Heart right ventricle (tissue), 16 donors: ENCODE data around the gene KRTAP21-3. TPM values are rescaled to one million over a fixed set of nuclear protein-coding genes. Genes with fewer than 3 reads are reported as not detected.

Experiments
- ATAC-seq, 8 donors: fragments of 200-7000 bp; cut with Tn5 transposase; one replicate each; pipeline ENCODE4 v1.9.1; 2020; ENCODE audit warnings: mild to moderate bottlenecking in 8 of 8, moderate library complexity in 8 of 8, moderate number of reproducible peaks in 1 of 8
- DNase-seq, 2 donors: peaks; one replicate each; pipeline ENCODE4 v3.0.0-alpha.2; 2020
- H3K27ac ChIP-seq, 10 donors: fragments of 200-600 bp; sonication (generic) in 2 of 10; one replicate each; pipeline versions ENCODE4 v1.5.0 to v1.8.0; 2020 to 2022; ENCODE audit warnings: mild to moderate bottlenecking in 3 of 10
- H3K27me3 ChIP-seq, 7 donors: fragments of 200-600 bp; one replicate each; pipeline ENCODE4 v1.8.0; 2021 to 2022; ENCODE audit warnings: mild to moderate bottlenecking in 2 of 7
- H3K36me3 ChIP-seq, 9 donors: fragments of 200-600 bp; sonication (generic) in 1 of 9; one replicate each; pipeline versions ENCODE4 v1.5.0 to v1.8.0; 2020 to 2022; ENCODE audit warnings: mild to moderate bottlenecking in 2 of 9
- H3K4me1 ChIP-seq, 9 donors: fragments of 200-600 bp; sonication (generic) in 1 of 9; one replicate each; pipeline versions ENCODE4 v1.5.0 to v1.8.0; 2020 to 2022; ENCODE audit warnings: mild to moderate bottlenecking in 4 of 9
- H3K4me3 ChIP-seq, 10 donors: fragments of 200-600 bp; sonication (generic) in 2 of 10; one replicate each; pipeline versions ENCODE4 v1.5.0 to v1.8.0; 2020 to 2022; ENCODE audit warnings: mild to moderate bottlenecking in 7 of 10, moderate library complexity in 2 of 10
- H3K9me3 ChIP-seq, 11 donors: fragments of 200-600 bp in 10 of 11; sonication (generic) in 2 of 11; one replicate each; pipeline versions ENCODE4 v1.5.0 to v1.8.0; 2013 to 2022; ENCODE audit warnings: mild to moderate bottlenecking in 2 of 11, control low read depth in 1 of 11, moderate library complexity in 1 of 11
- WGBS, 2 donors: extraction: QIAGEN DNeasy Blood & Tissue Kit; methylation state at CpG; one replicate each; pipeline ENCODE4 v1.1.7; 2013; ENCODE audit warnings: inconsistent platforms in 1 of 2; 5-methylcytosine and 5-hydroxymethylcytosine counted together
- intact Hi-C, 10 donors: fragments of 100-400 bp; cut with DNase I; formaldehyde crosslinking; loops; one replicate each; pipeline versions ENCODE4 v1.11.1 to v1.14.2; 2022
- polyA plus RNA-seq, 2 donors: library from polyadenylated mRNA; stranded (reverse); fragments of 200-250 nt; gene quantifications; one replicate each; pipeline ENCODE4 v1.2.3, GENCODE V29; 2013
- total RNA-seq, 10 donors: library from RNA; stranded (reverse); fragmentation: NEBNext Ultra II Directional in 3 of 10; extraction: Animal tissue kit (Norgen Biotek cat#: 25700) in 3 of 10; gene quantifications; one replicate each; pipeline versions ENCODE4 v1.2.1 to v1.2.4, GENCODE V29; 2021 to 2023
- TF ChIP-seq, protein P1 (sequence below), 9 donors: fragments of 200-600 bp; sonication (generic) in 2 of 9; IDR thresholded peaks; one replicate each; pipeline versions ENCODE4 v1.5.0 to v1.8.0; 2021 to 2022; ENCODE audit warnings: antibody characterized with exemption in 9 of 9, mild to moderate bottlenecking in 5 of 9, moderate library complexity in 1 of 9
- donor health status: Arrhythmogenic right ventricular cardiomyopathy.
- donor health status: ischemic (EF 13 %, LVEDD 7.1; RV severe dilation, severe dysfunction).
- donor health status: healthy with polysubstance abuse.
- donor health status: DM: no; HTN: yes; CAD: no.
- donor health status: DM: no; HTN: no; CAD: no.
- donor health status: ischemic (EF 25% LVEDD 6.9; RV normal size, moderate dysfunction).
- donor health status: ischemic (EF 25% LVEDD 5.7; RV mildly dilated, moderate dysfunction).
- donor health status: healthy.
- donor health status: DM: yes; HTN: yes; CAD: no.
- donor health status: Ischemic cardiomyopathy.
- donor health status: ischemic (EF 35%, LVEDD 5.7; RV mildly dilated, moderate dysfunction).
- donor health status: nonischemic (EF 11% LVEDD 7.7; RV severe dilation, severe dysfunction).
- donor health status: DM: yes; HTN: yes; CAD: no.
- donor health status: PGD.
- donor health status: ischemic (EF 29% LVEDD 5.4; RV normal size, mild dysfunction).
- donor health status: nonischemic (EF 23%, LVEDD 6.1; RV moderate dilation, normal function).

Gene KRTAP21-3
- total and polyA plus RNA-seq, 12 donors = not detected

DNA sequence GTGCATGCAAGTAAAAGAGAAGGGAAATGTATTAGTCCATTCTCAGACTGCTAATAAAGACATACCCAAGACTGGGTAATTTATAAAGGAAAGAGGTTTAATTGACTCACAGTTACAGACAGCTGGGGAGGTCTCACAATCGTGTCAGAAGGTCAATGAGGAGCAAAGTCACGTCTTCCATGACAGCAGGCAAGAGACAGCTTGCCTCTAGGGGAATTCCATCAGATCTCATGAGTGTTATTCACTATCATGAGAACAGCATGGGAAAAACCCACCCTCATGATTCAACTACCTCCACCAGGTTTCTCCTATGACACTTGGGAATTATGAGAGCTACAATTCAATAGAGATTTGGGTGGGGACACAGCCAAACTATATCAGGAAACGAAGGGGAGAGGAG, 8.1 kb downstream of the KRTAP21-3 start:
- DNase-seq (no peak), ATAC-seq (no peak)
- H3K4me1 ChIP-seq = no peaks in the 10 kb centered on the region
- no peaks in the 10 kb centered on the region for H3K27me3 ChIP-seq
- no peak overlapping the region for H3K27ac ChIP-seq
- TF ChIP-seq, protein P1, sequence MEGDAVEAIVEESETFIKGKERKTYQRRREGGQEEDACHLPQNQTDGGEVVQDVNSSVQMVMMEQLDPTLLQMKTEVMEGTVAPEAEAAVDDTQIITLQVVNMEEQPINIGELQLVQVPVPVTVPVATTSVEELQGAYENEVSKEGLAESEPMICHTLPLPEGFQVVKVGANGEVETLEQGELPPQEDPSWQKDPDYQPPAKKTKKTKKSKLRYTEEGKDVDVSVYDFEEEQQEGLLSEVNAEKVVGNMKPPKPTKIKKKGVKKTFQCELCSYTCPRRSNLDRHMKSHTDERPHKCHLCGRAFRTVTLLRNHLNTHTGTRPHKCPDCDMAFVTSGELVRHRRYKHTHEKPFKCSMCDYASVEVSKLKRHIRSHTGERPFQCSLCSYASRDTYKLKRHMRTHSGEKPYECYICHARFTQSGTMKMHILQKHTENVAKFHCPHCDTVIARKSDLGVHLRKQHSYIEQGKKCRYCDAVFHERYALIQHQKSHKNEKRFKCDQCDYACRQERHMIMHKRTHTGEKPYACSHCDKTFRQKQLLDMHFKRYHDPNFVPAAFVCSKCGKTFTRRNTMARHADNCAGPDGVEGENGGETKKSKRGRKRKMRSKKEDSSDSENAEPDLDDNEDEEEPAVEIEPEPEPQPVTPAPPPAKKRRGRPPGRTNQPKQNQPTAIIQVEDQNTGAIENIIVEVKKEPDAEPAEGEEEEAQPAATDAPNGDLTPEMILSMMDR (IDR thresholded peaks at IDR 0.05) = no peak
- H3K4me3 ChIP-seq = no peak overlapping the region
- intact Hi-C loops = no loop called here
- no peaks in the 10 kb centered on the region for H3K36me3 ChIP-seq
- H3K9me3 ChIP-seq = peaks cover 0 to 25% (median 10%) of the 10 kb centered on the region in 11 donors
- WGBS, 2 donors = 34 to 46% methylated on average over 3 of the region's 3 CpGs

GRCh38 chr21:30707409-30707808, 11.2 kb downstream of the KRTAP21-3 start:
- Histone ChIP-seq H3K9me3 (peaks cover 0 to 14% (median 5%) of the 10 kb centered on the region in 11 donors), H3K4me3 (no peak overlapping the region), H3K27ac (no peak overlapping the region), H3K27me3 (no peaks in the 10 kb centered on the region), H3K36me3 (no peaks in the 10 kb centered on the region), H3K4me1 (no peaks in the 10 kb centered on the region)
- no peak for DNase-seq
- ATAC-seq = no peak
- intact Hi-C loops = no loop called here
- TF ChIP-seq, protein P1 (IDR thresholded peaks at IDR 0.05) = no peak

DNA sequence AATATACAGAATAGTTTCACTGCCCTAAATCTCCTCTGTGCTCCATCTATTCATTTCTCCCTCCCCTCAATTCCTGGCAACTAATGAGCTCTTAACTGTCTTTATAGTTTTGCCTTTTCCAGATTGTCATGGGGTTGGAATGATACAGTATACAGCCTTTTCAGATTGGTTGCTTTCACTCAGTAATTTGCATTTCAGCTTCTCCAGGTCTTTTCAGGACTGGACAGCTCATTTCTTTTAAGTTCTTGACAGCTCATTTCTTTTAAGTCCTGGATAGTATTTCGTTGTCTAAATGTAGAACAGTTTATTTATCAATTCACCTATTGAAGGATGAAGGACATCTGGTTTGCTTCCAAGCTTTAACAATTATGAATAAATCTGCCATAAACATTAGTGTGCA, 22.6 kb downstream of the KRTAP21-3 start:
- peaks cover 0 to 47% (median 2%) of the 10 kb centered on the region in 11 donors for H3K9me3 ChIP-seq
- H3K27ac ChIP-seq = no peak overlapping the region
- 14 to 36% methylated on average over 1 of the region's 1 CpG for WGBS, 2 donors
- H3K4me1 ChIP-seq = no peaks in the 10 kb centered on the region
- TF ChIP-seq, protein P1 (IDR thresholded peaks at IDR 0.05) = no peak
- ATAC-seq = no peak
- H3K36me3 ChIP-seq = no peaks in the 10 kb centered on the region
- no peak overlapping the region for H3K4me3 ChIP-seq
- H3K27me3 ChIP-seq = no peaks in the 10 kb centered on the region
- intact Hi-C loops = no loop called here
- no peak for DNase-seq

- H3K27ac ChIP-seq = no peak overlapping the region
- H3K27me3 ChIP-seq = no peaks in the 10 kb centered on the region
- TF ChIP-seq, protein P1 (IDR thresholded peaks at IDR 0.05) = no peak
- ATAC-seq (no peak), DNase-seq (no peak)
- H3K36me3 ChIP-seq = no peaks in the 10 kb centered on the region
- intact Hi-C loops = loop anchor here in 1 of 10 donors (5.0 kb wide), 1 partner anchor 33 kb away; no protein-coding TSS in a partner anchor
- H3K9me3 ChIP-seq = peaks cover 0 to 16% (median 3%) of the 10 kb centered on the region in 11 donors
- no peak overlapping the region for H3K4me3 ChIP-seq
- no peaks in the 10 kb centered on the region for H3K4me1 ChIP-seq
- whole genome bisulfite sequencing, 2 donors = 53 to 60% methylated on average over 7 of the region's 7 CpGs
These were observed 28.8 kb downstream of the KRTAP21-3 start for GRCh38 chr21:30689822-30690221.
